CD1c-positive myeloid dendritic cell (primary cell): Measurements from ENCODE around the gene ZNF503.

Experiments
- DNase-seq: peaks from one replicate; pipeline ENCODE4 v3.0.0-alpha.2; 2016; ENCODE audit errors: extremely low spot score

The ZNF503 gene

DNA sequence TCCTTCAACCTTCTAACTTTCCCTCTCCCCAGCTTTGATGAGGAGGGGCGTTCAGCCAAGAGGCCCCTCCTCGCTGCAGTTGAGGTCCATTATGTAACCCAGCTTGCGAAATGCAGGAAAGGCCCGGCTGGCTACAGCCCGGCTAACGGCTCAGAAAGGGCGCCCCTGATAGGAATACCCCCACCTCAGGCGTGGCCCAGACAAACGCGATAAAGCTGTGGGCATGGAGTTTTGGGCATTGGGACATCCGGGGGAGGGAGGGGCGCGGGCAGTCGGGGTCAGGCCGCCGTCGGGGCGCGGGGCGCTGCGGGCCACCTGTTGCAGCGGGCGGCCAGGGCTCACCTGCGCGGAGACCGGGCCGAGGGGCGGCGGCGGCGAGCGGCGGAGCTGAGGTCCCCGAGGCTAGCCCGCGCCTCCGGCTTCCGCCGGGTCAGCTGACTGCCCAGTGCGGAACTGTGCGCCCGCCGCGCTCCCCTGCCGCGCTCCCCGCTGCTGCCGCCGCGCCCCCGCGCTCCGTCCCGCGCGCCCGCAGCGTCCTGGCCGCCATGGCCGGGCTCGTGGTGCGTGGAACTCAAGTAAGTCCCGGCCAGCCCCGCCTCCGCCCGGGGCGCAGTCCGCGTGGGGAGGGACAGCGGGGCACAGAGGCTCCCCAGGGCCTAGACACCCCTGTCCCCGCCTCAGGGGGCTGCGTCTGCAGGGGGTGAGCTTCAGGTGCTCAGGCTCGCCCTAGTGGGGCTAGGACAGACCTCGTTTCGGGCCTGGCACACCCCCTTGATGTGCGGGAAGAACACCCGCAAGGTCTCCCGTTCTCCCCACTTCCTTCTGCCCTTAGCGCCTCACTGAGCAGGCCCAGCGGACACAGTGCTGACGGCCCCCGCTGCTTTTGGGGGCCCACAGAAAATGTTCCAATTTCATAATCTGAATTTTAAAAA is 29.9 kb upstream of the ZNF503 start, which contains the start of gene LRMDA:
Gene LRMDA (plus strand): TSS at position 445 of the 932 bp plus-strand sequence.
- peak; percentile 66 for DNase-seq

DNA sequence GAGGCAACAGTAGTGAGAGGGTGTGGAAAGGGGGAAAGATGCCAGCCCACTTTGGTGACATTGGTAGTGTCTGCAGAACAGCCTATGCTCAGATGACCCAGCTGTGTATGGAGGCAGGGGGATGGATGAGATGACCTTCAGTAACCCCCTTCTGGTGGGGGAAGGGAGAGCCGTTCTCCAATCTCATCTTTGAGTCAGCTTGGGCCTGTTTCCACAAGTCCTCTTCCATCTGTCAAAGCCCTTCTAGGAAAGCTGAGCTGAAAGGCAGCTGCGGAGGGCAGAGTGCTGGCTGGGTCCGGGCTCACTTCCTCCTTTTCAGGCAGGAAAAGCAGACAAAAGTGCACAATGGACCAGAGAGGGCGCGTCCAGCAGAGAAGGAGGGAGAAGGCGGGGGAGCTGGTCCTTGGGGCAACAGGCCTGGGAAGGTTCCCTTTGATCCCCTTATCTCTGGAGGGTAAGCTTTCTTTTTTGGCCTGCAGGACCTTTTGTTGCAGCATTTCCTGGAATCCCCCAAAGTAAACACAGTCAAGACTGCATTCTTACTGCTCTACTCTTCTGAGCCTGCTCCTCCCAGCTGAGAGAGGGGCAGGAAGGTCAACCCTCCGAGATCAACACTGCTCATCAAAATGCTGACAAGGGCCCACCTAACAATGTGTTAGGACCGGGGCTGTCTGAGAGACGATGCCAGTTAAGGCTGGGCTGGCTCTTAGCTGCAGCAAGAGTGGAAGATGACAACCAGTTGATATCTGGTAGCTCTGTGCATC is 28.6 kb upstream of the ZNF503 start:
- DNase-seq, result peak; percentile 66

DNA sequence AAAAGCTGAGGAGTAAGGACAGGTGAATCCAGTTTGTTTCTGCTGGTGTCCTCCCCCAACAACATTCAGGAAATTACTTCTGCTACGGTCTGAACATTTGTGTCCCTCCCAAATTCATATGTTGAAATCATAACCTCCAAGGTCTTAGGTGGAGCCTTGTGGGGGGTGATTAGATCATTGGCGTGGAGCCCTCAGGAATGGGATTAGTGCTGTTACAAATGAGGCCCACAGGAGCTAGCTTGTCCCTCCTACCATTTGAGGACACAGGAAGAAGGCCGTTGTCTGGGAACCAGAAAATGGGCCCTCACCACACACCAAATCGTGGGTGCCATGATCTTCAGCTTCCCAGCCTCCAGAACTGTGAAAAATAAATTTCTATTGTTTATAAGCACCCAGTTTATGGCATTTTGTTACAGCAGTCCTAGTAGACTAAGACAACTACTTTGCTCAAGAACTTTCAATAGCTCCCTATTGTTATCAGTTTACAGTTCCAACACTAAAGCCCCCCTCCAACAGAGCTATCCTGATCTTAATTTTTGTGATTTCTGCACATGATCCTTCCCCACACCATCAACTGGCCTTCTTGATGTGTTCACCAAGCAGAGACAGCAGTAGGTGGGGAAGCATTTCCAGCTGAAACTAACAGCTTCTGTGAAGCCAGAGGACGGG is 27.7 kb upstream of the ZNF503 start:
- no peak for DNase-seq

DNA sequence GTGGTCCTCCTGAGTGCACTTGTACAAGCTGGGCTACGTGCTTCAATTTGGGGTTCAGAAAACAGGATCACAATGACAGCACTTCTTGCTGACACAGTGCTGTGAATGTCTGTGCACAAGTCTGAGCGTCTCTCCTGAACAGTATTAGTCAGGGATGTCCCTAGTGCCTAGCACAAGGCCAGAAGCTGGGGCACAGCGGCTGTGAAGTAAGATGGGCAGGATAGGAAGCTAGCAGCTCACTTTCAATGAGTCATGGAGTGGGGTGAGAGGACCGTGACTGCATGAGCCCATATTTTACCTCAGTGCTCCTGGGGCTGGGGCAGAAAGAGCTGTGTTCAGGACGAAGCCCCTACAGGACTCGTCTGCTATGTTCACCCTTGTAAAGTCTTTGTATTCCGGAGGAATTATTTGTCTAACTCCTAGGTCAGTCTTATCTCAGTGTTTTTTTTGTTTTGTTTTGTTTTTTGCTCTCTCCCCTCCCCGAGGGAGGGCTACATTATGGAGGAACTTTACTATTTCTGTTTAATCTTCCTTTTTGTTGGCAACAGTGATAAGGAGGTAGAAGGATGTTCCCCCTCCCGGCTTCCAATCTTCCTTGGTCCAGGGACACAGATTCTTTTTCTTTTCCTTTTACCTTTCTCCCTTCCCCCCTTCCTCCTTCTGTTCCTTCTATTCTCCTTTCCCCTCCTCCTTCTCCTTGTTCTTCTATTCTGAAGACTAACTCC is 27.0 kb upstream of the ZNF503 start:
- peak; percentile 26 for DNase-seq

DNA sequence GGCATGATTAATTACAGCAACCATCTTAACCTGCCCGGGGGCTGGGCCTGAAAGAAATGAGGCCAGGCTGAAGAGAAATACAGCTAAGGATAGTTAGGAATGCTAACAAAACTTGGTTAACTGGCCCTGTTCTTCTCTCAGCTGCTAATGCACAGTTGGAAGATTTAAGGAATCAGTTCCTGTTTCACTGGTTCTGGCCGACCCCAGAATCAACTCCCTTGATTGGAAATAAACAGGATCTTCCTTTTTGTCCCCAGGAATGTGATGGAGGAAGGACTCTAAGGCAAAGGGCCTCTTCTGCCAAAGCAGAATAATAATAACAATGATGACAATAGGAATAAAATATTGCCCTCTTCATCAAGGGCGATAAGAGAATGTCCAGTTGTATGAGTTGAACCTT is 26.4 kb upstream of the ZNF503 start:
- peak; percentile 23 for DNase-seq

DNA sequence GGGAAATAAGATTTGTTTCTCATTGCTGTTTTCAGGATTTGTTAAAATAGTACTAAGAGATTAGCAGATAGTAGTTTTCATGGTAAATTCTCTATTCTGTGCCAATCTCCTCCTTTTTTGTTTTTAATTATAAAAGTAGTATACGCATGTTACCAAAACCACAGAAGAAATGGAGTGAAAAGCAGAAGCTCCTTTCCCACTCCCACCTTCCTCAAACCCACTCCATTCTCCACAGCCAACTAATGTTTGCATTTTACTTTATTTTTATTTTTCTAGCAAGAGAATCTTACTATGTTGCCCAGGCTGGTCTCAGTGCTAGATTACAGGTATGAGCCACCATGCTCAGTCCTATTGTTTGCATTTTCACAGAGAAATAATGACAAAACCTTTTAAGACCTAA is 25.3 kb upstream of the ZNF503 start:
- DNase-seq, result no peak

DNA sequence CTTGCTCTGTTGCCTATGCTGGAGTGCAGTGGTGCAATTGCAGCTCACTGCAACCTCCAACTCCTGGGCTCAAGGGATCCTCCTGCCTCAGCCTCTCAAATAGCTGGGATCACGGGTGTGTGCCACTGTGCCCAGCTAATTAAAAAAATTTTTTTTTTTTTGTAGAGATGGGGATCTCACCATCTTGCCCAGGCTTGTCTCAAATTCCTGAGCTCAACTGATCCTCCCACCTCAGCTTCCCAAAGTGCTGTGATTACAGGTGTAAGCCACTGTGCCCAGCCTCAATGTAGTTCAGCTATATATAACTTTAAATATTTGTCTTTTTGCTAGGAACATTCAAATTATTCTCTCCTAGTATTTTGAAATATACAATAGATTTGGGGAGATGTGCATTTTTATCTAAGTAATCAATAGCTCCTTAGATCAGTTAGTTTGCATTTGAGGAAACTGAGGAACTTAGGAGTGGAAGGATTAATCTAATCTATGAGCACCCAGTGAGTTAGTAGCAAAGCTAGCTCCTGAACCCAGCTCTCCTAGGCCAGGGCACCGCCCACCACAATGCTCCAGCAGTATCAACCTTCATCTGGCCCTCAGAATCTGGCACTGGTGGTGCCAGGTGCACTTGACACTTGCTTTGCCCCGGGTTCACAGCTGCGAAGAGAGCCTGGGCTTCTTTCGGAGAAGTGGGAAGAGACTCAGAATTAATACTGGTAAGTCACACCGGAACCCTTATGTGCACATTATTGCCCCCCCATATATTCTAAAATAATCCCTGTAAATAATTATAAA is 23.9 kb upstream of the ZNF503 start:
- DNase-seq, result no peak

DNA sequence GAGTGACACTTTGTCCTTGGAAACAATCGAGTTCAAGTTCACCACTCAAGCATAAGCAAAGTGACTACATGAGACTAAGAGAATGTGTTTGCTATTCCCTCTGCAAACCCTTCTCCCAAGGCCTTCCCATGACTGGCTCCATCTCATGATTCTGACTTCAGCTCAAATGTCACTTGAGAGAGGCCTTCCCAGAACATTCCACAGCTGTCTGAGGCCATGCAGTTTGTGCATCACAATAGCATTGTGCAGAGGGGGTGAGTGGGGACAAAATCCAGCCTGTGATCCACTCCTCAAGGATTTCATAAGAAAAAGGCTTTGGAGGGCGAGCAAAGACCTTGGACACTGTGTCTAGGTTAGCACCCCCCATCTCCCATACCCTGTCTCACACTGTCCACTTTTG is 23.0 kb upstream of the ZNF503 start:
- DNase-seq, result no peak

DNA sequence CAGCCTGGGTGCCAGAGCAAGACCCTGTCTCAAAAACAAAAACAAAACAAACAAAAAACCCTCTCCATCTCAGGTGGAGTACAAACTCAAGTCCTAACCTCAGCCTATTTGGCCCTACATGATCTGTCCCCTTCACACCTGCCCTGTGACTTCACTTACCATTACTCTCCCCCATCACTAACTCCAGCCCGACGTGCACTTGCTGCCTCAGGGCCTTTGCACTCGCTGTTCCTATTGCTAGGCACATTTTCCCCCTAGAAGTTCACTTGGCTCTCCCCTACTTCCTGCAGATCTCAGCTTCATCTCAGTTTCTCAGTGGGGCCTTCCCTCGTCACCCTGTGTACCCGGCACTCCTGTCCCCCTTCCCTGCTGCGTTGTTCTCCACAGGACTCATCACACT is 21.3 kb upstream of the ZNF503 start:
- DNase-seq, result no peak

DNA sequence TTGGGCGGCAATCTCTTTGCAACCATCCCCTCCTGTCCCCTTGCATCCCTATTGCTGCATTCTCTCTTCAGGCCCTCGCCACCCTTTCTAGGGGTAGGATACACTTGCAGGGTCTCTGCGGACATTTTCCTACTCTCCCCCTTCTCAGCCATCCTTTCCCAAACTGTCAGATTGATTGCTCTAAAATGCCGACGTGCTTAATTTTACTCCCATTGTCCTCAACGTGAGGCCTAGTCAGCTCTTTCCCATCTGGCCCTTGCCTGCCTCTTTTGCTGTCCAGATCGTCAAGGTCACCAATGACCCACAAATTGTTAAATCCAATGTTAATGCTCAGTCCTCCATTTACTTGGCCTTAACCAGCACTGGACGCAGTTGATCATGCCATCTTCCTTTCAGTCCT is 17.1 kb upstream of the ZNF503 start:
- DNase-seq, result no peak

DNA sequence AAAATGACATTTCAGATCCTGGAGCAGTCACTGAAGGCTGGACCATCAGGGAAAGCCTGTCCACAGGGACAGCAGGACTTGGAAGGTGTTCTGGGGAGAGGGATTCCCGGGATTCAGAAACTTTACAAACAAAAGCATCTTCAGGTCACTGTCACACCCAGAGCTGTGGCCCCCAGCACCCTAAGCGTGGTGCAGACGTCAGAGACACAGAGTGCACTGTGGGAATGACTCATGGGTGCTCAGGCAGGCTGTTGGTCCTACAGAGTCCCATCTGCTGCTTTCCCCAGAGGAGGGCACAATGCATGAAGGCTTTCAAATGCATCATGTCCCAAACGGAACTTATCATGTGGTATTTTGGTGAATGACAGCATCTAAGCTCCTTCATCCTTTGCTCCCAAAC is 16.7 kb upstream of the ZNF503 start:
- no peak for DNase-seq

DNA sequence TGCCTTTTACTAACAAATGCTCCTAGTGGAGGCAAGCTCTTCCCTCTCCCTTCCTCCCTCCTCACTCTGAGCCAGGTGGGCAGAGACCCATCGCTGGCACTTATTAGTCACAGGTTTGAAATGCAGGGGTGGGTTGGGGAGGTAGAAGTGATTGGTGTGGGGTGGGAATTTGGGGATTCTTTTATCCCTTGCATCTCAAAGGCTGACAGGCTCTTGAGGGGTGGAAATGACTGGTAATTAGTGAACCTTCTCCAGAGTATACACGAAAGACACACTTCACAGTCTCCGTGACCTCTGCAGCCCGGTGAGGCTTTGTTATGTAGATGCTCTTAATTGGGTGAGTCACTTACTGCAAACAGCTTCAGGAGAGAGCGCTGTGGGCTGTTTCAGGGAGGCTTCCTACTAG is 16.0 kb upstream of the ZNF503 start:
- no peak for DNase-seq

DNA sequence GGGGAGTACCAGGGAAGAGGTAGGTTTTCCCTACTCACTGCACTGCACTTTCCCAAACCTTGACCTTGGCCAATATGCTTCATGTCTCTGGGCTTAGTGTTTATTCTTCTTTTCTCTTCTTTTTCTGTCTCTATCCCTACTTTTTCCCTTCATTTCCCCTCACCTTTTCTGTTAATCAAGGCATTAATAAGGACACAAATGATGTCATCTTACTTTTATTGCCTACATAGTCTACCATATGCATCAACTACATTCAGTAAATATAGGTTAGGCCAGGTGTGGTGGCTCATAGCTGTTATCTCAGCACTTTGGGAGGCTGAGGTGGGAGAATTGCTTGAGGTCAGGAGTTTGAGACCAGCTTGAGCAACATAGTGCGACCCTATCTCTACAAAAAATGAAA is 13.0 kb upstream of the ZNF503 start:
- DNase-seq, result no peak

DNA sequence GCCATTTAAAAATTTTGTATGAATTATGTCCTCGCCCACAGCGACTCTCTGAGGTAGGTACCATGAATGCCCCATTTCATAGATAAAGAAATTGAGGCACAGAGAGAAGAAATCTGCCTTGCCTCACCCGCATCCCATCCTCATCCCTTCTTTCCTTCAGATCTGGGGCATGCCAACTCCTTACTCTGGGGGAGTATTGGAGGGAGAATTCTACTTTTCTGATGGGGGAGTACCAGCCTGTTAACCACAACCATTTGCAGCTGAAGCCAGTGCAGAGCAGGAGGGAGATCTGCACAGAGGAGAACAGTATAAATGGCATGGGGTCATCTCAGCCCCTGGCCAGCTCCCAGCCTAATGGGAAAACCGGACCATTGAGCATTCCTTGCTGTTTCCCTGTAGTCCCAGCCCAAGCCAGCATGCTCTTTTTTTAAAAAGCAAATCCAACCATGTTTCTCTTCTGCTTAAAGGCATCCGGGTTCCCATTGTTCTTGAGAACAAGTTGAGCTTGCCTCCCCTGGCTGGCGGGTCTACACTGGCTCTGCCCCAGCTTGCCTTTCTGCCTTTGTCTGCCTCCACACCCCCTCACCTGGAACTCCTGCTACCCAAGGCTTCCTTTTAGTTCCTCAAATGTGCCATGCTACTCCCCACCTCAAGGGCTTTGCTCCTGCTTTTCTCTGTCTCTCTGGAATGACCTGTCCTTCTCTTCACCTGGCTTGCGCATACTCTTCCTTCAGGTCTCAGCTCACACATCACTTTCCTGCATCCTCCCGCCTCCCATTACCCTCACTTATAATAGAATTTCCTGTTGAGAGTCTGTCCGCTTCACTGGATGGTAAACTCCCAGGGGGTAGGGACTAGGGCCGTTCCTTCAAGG is 8.8 kb upstream of the ZNF503 start:
- DNase-seq, result no peak

DNA sequence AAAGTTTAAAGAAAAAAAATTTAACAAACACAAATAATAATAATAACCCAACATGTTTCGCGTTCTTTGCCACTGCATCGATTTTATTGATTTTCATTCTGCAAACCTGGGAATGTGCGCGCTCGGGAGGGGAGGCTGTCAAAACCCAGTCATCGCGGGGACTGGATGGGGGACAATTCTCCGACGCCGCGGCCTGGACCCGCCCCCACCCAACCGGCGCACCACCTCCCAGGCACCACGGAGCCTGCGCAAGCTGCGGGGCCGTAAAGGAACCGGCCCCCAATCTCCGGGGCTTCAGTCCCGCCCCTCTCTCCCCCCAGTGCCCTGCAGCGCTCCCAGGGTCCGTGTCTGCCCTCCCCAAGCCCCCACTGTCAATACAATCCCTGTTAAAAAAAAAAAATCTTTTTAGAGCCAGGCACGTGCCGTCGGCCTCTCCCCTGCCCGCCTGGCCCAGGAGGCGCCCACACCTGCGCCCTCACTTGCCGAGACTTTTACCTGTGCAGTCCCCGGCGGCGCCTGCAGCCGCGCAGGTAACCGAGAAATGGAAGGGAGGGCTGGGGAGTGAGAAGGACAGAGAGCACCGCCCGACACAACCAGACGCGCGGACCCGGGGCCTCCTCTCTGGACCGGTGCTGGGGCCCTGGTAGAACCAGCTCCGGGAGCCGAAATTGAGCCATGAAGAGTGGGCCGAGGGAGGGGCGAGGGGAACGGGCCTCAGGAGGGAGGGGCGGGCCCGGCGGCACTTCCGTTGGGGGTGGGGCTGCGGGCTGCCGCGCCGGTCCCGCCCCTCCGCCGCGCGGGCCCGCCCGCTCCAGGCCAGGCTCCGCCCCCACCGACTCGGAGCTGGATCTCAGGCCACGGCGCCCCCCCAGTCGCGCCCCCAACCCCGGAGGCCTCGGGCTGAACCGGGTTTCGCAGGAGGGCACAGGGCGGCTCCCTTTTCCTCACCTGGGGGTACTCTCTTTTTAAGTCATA is 7.6 kb upstream of the ZNF503 start:
- DNase-seq, result peak; percentile 54

DNA sequence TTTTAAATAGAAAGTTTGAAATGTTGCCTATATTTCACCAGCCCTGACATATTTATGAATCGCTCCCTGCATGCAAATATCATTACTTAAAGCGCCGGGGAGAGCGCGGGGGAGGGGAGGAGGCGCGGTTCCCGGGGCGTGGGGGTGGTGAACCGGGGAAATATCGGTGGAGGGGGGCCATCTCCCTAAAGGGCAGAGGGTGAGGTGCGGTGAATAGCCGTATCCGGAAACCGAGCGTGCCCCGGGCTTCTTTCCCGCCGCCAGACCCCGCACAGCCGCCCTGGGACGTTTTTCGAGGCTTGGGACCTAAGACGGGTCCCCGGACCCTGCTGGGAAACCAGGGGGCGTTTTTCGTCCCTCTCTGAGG is 6.9 kb upstream of the ZNF503 start:
- DNase-seq, result no peak

DNA sequence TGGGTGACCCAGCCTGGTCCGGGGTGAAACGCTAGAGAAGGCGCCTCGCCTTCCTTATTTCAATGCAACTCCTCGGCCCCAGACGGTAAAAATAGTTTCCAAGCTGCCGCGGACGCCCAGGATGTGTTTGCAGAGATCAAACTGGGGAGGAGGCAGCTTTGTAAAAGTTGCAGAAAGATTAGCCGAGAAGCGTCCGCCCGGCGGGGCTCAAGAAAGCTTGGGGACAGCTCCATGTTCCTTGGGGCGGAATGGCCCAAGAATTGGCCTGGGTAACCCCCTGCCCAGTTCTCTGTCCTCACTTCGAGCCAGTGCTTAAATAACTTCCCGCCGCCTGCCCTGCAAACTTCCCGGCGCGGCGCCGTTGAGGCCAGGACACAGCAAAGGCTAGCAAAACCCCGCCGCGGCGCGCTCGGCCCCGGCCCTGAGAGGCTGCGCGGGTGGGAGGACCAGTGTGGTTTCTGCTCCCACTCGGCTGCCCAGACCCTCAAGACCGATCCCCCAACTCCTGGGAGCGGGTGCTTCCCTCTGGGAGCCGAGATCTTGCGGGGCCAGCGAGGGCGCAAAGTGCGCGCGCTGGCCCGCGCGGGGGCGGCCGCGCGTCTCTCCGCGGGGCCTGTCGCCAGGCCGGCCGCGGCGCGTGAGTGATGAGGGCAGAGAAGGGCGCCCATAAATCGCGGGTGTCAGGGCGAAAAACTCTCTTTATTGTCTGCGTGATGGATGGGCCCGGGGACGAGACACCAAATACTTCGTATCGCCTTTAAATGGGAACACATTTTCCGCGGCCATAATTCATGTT is 6.3 kb upstream of the ZNF503 start:
- peak; percentile 38 for DNase-seq

DNA sequence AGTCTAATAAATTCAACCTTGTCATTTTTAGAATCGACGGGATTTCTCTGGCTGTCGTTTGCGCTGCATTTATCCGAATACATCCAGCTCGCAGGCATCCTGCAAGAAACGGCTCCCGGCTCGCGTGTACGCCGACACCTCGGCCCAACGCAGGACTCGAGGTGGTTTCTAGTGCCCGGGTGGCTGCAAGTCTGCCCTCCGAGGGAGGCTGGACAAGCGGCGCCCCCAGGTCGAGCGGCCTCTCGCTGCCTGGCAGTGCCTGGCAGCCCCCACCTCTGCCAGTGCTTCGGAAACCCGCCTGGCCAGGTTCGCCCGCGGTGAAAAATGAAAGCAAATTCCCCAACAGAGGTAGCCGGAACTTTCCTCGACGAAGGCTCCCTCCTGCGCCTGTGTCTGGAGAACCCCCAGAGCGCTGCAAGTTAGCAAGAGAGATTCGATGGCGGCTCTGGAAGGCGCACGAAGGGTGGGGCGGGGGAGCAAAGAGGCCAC is 5.7 kb upstream of the ZNF503 start:
- DNase-seq, result no peak
